T-helper 2 cell (primary cell): ENCODE data around the gene IDNK.

ENCODE experiments used
- DNase-seq, 5 experiments: peaks; one replicate each; pipeline versions ENCODE4 v3.0.0 to v3.0.0-alpha.2; 2012 to 2022

The IDNK gene

DNA sequence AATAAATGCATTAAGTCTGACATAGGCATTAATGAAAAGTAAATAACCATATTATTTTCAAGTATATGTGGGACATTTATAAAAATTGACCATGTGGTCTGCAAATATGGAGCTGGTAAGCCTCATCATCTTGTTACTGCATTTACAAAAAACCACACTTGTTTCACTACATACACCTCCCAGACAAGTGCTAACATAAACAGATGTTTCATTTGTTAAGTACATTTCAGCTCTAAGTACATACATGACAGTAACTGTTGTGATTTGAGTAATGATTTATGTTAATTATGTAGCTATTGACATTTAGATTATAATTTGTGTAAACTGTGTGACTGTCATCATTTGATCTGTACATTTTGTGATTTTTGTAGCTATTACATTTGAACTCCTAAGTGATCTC, 13.9 kb downstream of the IDNK start:
- peak in 1 of 5 experiments; percentile 50 for DNase-seq

DNA sequence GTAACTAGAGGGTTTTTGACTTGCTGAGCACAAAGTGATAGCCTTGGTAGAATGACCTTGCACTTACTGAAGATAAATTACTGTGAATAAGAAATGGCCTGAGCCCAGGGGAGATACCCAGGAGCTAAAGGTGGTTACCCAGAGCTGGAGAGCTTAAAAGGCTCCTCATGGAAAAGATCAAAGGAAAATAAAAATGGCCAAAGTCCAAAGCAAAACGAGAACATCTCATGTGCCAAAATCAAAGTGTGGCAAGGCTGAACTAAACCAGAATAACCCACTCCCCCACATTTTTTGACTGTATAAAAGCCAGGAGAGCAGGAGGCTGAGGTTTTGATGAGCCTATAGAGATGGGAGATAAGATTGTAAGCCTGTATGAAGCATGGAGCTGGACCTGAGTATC, 14.4 kb downstream of the IDNK start:
- no peak for DNase-seq

DNA sequence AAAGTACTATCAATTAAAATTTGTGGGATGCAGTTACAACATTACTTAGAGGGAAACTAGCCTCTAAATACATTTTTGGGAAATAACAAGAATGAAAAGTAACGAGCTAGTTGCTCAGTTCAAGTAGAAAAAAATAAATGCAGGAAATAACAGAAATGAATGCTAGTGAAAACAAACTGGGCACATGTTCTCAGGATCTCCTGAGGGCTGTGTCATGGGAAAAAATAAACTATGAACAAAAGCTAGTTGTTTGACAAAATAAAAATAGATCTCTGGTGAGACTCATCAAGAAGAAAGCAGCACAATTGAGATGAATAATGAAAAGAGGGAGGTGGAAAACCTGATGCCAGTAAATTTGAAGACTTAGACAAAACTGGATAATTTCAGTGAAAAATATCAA, 16.3 kb downstream of the IDNK start:
- no peak for DNase-seq

DNA sequence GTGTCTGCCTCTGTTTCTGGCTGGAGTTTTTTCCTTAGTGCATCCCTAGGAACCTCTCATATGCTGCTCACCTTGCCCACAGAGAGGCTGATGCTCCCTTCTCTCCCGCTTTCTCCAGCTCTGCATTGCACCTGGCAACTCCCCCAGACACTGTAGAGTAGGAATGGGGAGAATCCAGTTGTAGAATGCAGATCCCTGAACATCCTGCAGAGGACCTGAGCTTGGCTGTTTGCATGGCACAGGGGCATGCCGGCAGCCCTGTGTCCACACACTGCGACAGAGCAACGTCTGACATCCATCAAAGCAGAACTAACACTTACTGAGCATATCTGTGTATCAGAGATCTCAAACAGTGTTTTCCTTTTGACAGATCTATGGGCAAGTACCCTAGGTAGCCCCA, 19.9 kb downstream of the IDNK start:
- no peak for DNase-seq

DNA sequence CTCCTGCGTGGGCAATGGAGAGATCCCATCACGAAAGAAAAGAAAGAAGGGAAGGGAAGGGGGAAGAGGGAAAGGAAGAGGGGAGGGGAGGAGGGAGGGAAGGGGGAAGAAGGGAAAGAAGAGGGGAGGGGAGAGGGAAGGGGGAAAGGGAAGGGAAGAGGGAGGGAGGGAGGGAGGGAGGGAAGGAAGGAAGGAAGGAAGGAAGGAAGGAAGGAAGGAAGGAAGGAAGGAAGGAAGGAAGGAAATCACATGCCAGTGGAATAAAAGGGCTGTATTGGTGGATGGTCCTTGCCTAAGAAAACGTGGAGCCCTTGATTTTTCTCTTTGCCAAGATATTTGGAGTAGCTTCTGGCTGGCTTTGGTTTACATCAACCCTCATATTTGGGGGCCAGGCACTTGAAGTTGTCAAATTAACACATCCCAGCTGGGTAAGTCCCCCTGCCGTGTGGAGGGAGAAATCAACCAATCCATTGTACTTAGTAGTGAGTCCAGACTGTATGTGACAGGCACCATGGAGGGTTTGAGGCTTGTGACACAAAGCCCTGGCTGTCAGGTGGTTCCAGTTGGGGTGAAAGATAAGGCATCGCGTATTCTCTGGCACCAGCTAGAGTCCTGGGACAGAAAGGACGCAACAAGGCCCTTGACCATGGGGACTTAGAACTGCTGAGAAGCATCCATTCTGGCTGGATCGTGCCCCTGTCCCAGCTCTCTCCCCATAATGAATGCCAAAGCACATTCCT, 23.7 kb downstream of the IDNK start:
- DNase-seq = no peak

DNA sequence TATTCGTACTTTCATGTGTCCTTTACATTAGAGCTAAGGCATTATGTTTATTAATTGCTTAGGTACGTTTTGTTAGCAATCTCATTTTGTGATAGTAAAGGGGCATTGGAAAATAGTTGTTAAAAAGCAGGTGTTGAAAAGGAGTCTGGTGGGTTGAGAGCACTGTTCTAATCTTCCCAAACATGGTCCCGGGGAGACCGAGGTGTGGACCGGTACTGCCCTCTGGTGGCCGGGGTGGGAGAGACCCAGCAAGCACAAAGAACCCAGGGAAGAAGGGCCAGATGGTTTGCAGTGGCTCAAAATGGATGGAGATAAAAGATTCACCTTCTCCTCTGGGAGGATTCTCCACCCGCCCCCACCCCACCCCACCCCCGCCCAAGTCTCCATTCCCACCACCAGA, 26.1 kb downstream of the IDNK start:
- peak; percentile 43 to 65 (median 62) for DNase-seq

DNA sequence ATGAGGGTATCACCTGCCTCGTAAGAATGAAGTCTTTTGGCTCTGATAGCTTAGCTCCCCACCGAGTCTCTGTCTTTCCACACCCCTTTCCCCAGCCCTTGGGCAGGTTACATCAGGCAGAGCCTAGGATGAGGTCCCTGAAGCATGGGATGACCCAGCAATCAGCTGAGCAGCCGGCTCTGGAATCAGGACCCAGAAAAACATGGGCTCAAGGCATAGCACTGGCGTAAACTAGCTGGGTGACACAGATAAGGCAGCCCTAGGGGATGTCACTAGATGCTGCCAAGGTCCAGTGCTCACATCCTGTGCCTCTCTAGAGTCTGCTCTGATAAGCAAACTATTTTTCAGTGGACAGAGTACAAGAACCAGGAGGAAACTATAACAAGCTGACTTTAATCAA, 26.6 kb downstream of the IDNK start:
- no peak for DNase-seq

DNA sequence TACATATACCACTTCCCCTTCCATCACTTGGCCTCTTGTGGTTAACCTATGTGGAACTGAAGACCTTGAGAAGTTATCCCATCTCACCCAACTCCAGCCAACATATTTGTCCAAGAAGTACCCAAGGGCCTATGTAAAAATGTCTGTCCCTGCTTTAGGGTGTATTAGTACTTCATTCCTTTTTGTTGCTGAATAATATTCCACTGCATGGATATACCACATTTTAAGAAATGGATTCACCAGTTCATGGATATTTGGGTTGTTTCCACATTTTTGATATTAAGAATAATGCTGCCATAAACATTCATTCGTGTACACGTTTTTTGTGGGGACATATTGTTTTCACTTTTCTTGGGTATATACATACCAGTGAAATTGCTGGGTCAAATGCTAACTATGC, 28.6 kb downstream of the IDNK start:
- DNase-seq = no peak

DNA sequence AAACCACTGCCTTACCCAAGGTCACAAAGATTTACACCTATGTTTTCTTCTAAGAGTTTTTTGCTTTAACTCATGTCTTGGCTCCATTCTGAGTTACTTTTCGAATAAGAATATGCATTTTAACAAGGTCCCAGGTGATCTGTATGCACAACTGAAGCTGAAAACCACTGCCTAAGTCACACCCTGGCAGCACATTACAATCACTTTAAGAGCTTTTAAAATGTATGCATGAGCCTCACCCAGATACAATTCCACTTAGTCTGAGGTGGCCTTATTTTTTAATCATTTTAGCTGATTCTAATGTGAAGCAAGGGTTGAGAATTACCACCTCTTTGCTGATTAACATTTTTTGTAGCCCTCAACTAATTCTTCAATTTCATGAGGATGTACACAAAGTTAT, 29.5 kb downstream of the IDNK start:
- DNase-seq = no peak

DNA sequence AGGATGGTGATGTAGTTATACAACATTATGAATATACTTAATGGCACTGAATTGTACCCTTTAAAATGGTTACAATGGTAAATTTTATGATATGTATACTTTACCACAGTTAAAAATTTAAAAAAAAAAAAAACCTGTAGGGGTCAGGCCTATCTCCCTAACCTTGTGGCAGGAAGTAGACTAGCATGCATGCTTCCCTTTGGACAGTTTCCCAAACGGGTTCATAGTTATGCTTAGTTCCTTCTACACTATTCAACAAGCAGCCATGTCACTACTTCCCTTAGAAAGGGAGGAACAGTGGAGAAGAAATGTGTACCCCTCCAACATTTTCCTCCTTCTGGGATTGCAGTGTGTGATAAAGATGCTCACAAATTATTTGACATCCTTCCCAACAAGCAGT, 32.5 kb downstream of the IDNK start:
- no peak for DNase-seq

DNA sequence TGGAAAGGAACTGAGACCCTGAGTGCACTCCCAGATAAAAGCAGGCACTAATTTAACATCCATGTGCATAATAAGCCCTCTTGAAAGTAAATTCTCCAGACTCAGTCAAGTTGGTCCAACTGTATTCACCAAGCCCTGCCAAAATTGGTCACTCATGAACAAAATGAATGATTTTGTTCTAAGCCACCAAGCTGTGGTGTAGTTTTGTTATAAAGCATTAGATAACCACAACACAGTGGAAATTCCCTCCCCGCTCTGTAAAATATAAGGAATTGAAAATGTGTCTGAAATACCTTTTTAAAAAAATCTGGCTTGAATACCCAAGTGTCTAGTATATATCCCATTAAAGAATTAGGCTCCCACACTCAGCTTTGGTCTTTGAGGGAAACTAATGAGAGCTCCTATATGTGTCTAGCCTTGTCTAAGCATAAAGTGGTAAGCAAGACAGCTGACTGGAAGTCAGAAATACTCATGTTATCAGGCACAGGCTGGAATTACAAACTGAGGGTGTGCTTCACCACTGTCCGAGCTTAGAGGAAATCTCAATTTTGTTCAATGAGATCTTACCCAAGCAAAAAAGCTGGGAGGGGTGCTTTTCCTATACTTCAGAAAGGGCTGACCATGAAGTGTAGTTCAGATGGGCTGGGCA, 33.2 kb downstream of the IDNK start:
- no peak for DNase-seq

DNA sequence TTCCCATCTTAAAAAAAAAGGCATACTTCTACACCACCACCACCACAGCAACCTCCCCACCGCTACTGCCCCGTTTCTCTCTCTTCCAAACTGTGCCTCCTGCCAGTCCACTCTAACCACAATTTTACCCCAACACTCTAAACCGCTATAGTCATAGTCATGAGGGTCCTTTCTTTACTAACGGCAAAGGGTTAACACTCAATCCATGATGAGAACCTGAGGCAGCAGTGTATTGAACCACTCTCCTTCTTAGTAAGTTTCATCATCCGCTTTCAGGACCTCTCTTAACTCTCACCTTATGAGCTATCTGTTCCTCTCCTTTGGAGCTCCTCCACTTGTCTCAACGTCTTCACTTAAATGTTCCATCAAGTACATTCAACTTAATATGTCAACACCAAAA, 34.0 kb downstream of the IDNK start:
- DNase-seq = no peak

DNA sequence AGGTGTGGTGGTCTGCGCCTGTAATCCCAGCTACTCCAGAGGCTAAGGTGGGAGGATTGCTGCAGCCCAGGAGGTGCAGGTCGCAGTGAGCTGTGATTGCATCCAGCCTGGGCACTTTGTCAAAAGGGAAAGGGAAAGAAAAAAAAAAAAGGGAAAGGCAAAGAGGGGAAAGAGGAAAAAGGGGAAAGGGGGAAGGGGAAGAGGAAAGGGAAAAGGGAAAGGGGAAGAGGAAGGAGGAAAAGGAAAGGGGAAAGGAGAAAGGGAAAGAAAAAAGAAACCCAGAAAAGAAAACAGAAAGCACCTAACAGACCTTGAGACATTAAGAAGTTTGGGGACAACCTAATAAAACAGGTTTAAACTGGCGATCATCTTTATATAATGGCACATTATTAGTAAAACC, 40.0 kb downstream of the IDNK start:
- no peak for DNase-seq

DNA sequence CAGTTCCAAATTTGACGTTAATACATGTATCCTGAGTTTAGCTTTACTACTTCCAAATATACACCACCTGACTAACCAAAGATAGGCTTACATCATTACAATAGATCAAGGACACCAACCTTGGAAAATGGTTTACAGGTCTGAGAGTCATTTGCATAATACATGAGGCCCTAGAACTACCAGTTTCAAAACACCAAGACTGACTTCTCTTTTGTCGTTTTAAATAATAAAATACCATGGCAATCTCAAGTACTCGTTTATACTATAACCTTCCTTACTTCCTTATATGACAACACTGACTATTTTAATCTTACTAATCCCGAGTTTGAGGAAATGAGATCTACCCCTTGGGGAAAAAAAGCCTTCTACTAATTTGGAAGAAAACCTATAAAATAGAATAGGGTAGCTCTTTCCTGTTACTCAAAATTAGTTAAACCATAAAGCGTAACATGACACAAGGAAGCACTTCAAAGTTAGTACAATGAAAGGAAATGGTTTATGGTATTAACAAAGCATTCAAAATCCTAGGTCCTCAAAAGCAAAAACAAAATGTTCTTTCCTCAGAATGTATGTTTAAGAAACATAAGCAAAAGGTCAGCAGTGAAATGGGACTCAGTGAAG, 42.7 kb downstream of the IDNK start:
- no peak for DNase-seq

DNA sequence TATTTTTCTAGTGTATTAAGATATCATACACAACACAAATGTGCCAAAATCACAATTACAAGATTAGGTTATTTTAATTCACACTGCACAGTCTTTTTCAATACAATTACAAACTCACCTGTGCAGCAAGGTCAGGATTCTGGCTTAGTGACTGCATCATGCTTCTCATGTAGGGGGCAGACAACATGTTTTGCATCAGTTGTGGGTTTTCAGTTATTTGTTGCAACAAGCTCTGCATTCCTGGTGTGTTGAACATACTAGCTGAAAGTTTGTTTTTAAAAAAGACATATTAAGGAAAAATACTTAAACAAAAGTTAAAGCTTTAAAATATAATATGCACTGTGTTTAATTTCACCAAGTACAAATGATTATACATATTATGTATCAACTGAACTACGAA, 46.1 kb downstream of the IDNK start:
- DNase-seq = no peak

DNA sequence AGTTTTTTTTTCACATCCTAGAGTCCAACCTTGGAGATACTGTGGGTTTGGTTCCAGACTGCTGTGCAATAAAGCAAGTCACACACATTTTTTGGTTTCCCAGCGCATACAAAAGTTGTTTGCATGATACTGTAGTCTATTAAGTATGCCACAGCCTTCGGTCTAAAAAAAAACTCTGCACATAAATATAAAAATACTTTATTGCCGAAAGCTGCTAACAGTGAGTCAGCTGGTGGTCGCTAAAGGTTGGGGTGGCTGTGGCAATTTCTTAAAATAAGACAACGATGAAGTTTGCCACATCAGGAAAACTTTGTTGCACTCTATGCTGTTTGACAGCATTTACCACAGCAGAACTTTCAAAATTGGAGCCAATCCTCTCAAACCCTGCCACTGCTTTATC, 47.4 kb downstream of the IDNK start:
- no peak for DNase-seq

DNA sequence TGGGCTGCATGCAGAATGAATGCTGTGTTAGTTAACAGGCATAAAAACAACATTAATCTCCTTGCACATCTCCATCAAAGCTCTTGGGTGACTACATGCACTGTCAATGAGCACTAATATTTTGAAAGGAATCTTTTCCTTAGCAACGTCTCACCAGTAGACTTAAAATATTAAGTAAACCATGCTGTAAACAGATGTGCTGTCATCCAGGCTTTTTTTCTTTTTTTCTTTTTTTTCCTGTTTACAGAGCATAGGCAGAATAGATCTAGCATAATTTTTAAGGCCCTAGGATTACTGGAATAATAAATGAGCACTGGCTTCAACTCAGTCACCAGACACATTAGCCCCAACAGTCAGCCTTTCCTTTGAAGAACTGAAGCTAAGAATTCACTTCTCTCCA, 48.5 kb downstream of the IDNK start:
- no peak for DNase-seq

DNA sequence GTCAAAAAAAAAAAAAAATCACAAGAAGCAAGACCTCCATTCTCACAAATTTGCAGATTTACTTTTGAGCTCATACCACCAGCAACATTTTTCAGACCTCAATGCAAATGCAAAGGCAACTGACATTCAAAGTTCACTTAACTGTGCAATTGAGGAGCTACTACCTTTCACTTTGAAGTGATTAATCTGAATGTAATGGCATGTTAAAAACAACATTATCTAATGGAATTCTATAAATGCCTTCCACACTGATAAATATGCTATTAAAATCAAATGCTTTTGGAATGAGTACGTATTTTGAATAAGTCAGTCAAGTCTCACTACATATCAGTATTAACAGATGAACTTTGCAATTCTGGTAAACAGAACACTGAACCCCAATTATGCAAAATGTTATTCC, 52.5 kb downstream of the IDNK start:
- no peak for DNase-seq

DNA sequence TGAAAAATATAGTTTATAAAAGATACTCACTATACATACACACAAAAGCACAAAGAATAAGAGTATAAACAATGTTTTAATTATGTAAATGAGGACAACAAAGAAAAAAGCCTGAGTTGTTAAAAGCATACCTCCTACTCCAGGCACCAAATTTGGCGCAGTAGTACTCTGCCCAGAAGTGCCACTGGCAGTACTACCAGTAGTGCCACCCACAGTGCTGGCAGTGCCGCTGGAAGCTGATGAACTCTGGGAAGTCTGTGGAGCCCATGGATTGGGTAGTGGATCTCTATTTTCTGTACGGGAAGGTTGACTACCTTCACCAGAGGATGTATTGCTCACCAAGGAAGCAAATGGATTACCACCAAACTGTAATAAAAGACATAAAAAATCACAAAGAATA, 54.7 kb downstream of the IDNK start:
- DNase-seq = no peak

DNA sequence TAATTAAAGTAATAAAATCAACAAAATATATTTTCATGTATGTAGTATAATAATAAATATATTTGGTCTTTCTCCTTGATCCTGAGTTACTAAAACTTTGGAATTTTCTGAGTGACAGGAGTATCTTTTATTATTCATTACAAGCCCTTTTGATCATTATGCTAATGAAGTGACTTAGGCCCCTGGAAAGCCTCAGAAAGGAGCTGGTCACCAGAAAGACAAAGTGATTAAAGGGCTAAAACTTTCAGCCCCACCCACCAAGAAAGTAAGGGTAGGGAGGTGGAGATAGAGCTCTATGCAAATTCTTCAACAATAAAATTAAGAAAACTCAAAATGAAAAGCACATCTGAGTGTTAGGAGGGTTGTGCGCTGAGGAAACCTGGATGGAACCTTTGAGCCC, 57.3 kb downstream of the IDNK start:
- no peak for DNase-seq

DNA sequence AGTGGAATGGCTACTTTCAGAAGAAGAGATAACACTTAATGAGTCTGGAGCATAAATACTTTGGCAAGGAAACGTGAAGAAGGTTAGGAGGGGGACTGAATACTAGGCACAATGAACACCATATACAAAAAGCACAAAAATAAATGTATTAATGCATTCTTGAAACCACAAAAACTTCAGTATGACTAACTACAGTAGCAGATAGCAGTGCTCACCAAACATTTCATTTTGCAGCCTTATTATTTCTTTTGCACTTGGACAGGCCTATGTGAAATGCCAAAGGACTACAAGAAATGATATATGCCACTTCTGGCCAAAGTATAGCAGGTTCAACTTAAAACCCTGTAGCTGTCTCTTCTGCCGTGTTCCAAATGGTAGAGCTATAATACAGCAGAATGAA, 58.5 kb downstream of the IDNK start:
- DNase-seq = peak in 1 of 5 experiments; percentile 22

DNA sequence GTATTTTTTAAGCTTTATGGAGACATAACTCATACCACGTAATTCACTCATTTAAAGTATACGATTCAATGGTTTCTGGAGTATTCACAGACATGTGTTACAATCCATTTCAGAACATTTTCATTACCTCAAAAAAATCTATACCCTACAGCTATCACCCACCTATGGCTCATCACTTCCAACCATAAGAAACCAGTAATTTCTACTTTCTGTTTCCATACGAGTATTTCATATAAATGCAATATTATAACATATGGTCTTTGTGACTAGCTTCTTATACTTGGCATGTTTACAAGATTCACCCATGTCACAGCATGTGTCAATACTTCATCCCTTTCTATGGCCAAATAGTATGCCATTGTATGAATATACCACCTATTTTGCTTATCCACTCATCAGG, 66.0 kb downstream of the IDNK start:
- DNase-seq = no peak

DNA sequence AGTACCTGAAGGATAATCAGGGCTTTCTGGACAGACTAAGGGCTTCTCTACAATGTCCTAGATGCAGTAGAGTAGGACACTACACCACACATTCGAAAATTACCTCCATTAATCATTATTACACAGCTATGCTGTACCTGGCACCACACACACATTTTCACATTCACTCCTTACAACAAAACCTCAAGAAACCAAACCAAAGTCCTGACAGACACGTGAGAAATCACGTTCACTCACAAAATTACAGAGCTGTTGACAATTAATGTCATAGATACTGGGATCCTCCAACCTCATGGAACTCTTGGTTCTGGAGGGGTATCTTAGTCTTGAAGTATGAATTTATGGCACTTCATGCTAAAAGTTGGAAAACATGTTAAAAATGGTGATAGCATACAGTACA, 68.5 kb downstream of the IDNK start:
- no peak for DNase-seq
